Measurements from ENCODE around the gene FKBP2. TPM values are rescaled to one million over a fixed set of nuclear protein-coding genes. Genes with fewer than 3 reads are reported as not detected.

The FKBP2 gene
- total and polyA plus RNA-seq, 2 of the 13 experiments (the other 11 are each of a cell fraction or from before 2014, with no cell fraction given): 30.1 to 53.3 TPM

GRCh38 chr11:64246871-64247728 is 6.2 kb downstream of the FKBP2 start, which contains the start of gene PPP1R14B (continued):
- no peak for TF ChIP-seq ZNF557 (CRISPR knock-in tag; IDR thresholded peaks at IDR 0.05)
- no peak for TF ChIP-seq ZNF142 (CRISPR knock-in tag; IDR thresholded peaks at IDR 0.05)
- peak; percentile 63; the same call in 1 of the 2 replicates for TF ChIP-seq SNAPC2 (CRISPR knock-in tag; IDR thresholded peaks at IDR 0.05)
- no peak for TF ChIP-seq ZFP36L1 (CRISPR knock-in tag; IDR thresholded peaks at IDR 0.05)
- 0 out of 2 replicates have a peak, but pooled peaks have one; percentile 59 for TF ChIP-seq ZNF619 (CRISPR knock-in tag; IDR thresholded peaks at IDR 0.05)
- no peak; the same call in 1 of the 2 replicates for TF ChIP-seq ZBTB26 (CRISPR knock-in tag; IDR thresholded peaks at IDR 0.05; ENCODE audit: borderline replicate concordance)
- peak; percentile 64; the same call in 1 of the 2 replicates for TF ChIP-seq GMEB1 (CRISPR knock-in tag; IDR thresholded peaks at IDR 0.05; ENCODE audit: borderline replicate concordance)
- peak; percentile 81 for TF ChIP-seq THAP9 (CRISPR knock-in tag; IDR thresholded peaks at IDR 0.05; ENCODE audit: borderline replicate concordance)
- TF ChIP-seq SAFB2 (CRISPR knock-in tag; IDR thresholded peaks at IDR 0.05; ENCODE audit: borderline replicate concordance, low read depth): peak; percentile 71; the same call in 1 of the 2 replicates
- 0 out of 2 replicates have a peak, but pooled peaks have one; percentile 15 for TF ChIP-seq ZBTB4 (CRISPR knock-in tag; IDR thresholded peaks at IDR 0.05; ENCODE audit: borderline replicate concordance)
- TF ChIP-seq ZNF253 (CRISPR knock-in tag; IDR thresholded peaks at IDR 0.05; ENCODE audit: borderline replicate concordance): peak; percentile 54; the same call in 1 of the 2 replicates

Measured in HepG2 (cell line).